GM19328 (cell line): ENCODE data around the gene SUN2.

Experiments used
- ATAC-seq: cut with Tn5 transposase; IDR thresholded peaks from one replicate; pipeline ENCODE4 v1.9.1; 2021; ENCODE audit warnings: mild to moderate bottlenecking, moderate library complexity; ENCODE audit not compliant: unreplicated experiment

SUN2 gene

GRCh38 chr22:38700270-38700788, 55.5 kb downstream of the SUN2 start:
- no peak for ATAC-seq

- no peak for ATAC-seq
Measured at GRCh38 chr22:38699784-38700183, 56.0 kb downstream of the SUN2 start.

GRCh38 chr22:38699143-38699542, 56.7 kb downstream of the SUN2 start:
- no peak for ATAC-seq

GRCh38 chr22:38698407-38699094, 57.2 kb downstream of the SUN2 start:
- no peak for ATAC-seq

GRCh38 chr22:38697425-38698089, 58.2 kb downstream of the SUN2 start:
- ATAC-seq = no peak

- no peak for ATAC-seq
Measured at GRCh38 chr22:38696606-38697424, 59.0 kb downstream of the SUN2 start.

- ATAC-seq = no peak
Measured at GRCh38 chr22:38694940-38695339, 60.9 kb downstream of the SUN2 start.

- no peak for ATAC-seq
Measured at GRCh38 chr22:38694049-38694448, 61.7 kb downstream of the SUN2 start.

GRCh38 chr22:38689651-38690050, 66.1 kb downstream of the SUN2 start:
- ATAC-seq = no peak

GRCh38 chr22:38685761-38686160, 70.0 kb downstream of the SUN2 start:
- no peak for ATAC-seq

GRCh38 chr22:38684895-38685294, 70.9 kb downstream of the SUN2 start:
- no peak for ATAC-seq
